Endothelial cell of umbilical vein (primary cell): ENCODE data around the gene EPS8L1. TPM values are rescaled to one million over a fixed set of nuclear protein-coding genes. Genes with fewer than 3 reads are reported as not detected.
A peak's percentile ranks its signal among the peaks of the same experiment; 100 is the strongest.

ENCODE experiments used
- BruUV-seq: library from RNA; stranded (reverse); fragments of 400-500 nt; replicated peaks from 2 replicates; lab custom pipeline; 2021; lab: Mats Ljungman, UMichigan
- CTCF ChIA-PET: fragments of 300-600, 350-600 bp; sonication (Branson Sonifier 250); formaldehyde crosslinking; loops from one replicate; lab custom pipeline; 2021; ENCODE audit warnings: antibody characterized with exemption, inconsistent platforms; lab: Charles Lee
- POLR2A ChIA-PET: fragments of 300-600, 350-600 bp; sonication (Branson Sonifier 250); formaldehyde crosslinking; loops from one replicate; lab custom pipeline; 2021; ENCODE audit warnings: antibody characterized with exemption, inconsistent platforms; lab: Charles Lee
- DNase-seq: peaks from one replicate; pipeline ENCODE4 v3.0.0-alpha.2; 2011; ENCODE audit warnings: low read depth, low spot score
- FAIRE-seq: peaks from 2 replicates; lab custom pipeline; 2011; peaks lifted over from hg19 to GRCh38; lab: Jason Lieb, UNC
- H2AFZ ChIP-seq: 2 replicates; pipeline ENCODE4 v1.6.0; 2012; ENCODE audit warnings: low read depth, low read length, control low read depth, inconsistent platforms
- H3K27ac ChIP-seq: 2 replicates; pipeline ENCODE4 v1.5.1; 2011; ENCODE audit warnings: low read depth, mild to moderate bottlenecking, control low read depth, low read length, moderate library complexity; ENCODE audit not compliant: insufficient read depth
- H3K27me3 ChIP-seq, 2 experiments: 2 replicates each; pipeline versions ENCODE4 v1.6.0 to v1.6.1; 2011; ENCODE audit warnings: low read length in 2 of 2, mixed read lengths in 1 of 2; ENCODE audit not compliant: control insufficient read depth in 2 of 2, insufficient read depth in 2 of 2
- H3K36me3 ChIP-seq, 2 experiments: 2 replicates in 1 of 2; 3 replicates in 1 of 2; pipeline ENCODE4 v1.5.1; 2011; ENCODE audit warnings: low read length in 2 of 2, mild to moderate bottlenecking in 1 of 2, moderate library complexity in 1 of 2; ENCODE audit not compliant: control insufficient read depth in 2 of 2, insufficient read depth in 2 of 2; ENCODE audit errors: extremely low read depth in 1 of 2
- H3K4me1 ChIP-seq: 3 replicates; pipeline ENCODE4 v1.5.1; 2011; ENCODE audit warnings: mild to moderate bottlenecking, low read length; ENCODE audit not compliant: control insufficient read depth, insufficient read depth; ENCODE audit errors: extremely low read depth
- H3K4me2 ChIP-seq: 2 replicates; pipeline ENCODE4 v1.6.1; 2011; ENCODE audit warnings: low read length, control low read depth, mixed read lengths; ENCODE audit not compliant: insufficient read depth
- H3K4me3 ChIP-seq, 3 experiments: fragments of 200-600 bp in 1 of 3; sonication (generic), shearing (Covaris generic) in 1 of 3; replicated peaks in 1 of 3; 2 replicates each; pipeline ENCODE4 v1.5.1; 2011 to 2016; ENCODE audit warnings: control low read depth in 3 of 3, low read length in 3 of 3, mild to moderate bottlenecking in 2 of 3, inconsistent platforms in 1 of 3, low read depth in 1 of 3, moderate library complexity in 1 of 3; ENCODE audit not compliant: insufficient read depth in 1 of 3
- H3K79me2 ChIP-seq: 2 replicates; pipeline ENCODE4 v1.6.0; 2012; ENCODE audit warnings: low read length, inconsistent platforms; ENCODE audit not compliant: control insufficient read depth, insufficient read depth
- H3K9ac ChIP-seq: replicated peaks from 2 replicates; pipeline ENCODE3; 2011; ENCODE audit warnings: low read length, control low read depth; ENCODE audit not compliant: insufficient read depth; ENCODE audit errors: extremely low read depth
- H3K9me1 ChIP-seq: replicated peaks from 3 replicates; pipeline ENCODE4 v1.6.0; 2011; ENCODE audit warnings: mild to moderate bottlenecking, low read length; ENCODE audit not compliant: control insufficient read depth, insufficient read depth; ENCODE audit errors: extremely low read depth
- H3K9me3 ChIP-seq: replicated peaks from 2 replicates; pipeline ENCODE4 v1.5.1; 2012; ENCODE audit warnings: low read length, inconsistent platforms; ENCODE audit not compliant: control insufficient read depth, insufficient read depth
- H4K20me1 ChIP-seq: replicated peaks from 2 replicates; pipeline ENCODE3; 2011; ENCODE audit warnings: mild to moderate bottlenecking, low read length; ENCODE audit not compliant: control insufficient read depth, insufficient read depth; ENCODE audit errors: extremely low read depth
- CTCF ChIP-seq, 2 donors: IDR thresholded peaks; 1 replicate in 1 of 2; 2 replicates in 1 of 2; pipeline ENCODE4 v1.5.1; 2011; ENCODE audit warnings: low read length in 2 of 2, mild to moderate bottlenecking in 2 of 2, moderate library complexity in 2 of 2, control low read depth in 1 of 2, inconsistent platforms in 1 of 2, low read depth in 1 of 2; ENCODE audit not compliant: insufficient read depth in 1 of 2; ENCODE audit errors: extremely low read depth in 1 of 2
- MAX ChIP-seq: IDR thresholded peaks from 2 replicates; pipeline ENCODE4 v1.6.1; 2011; ENCODE audit not compliant: insufficient read depth, insufficient read length
- MYC ChIP-seq: IDR thresholded peaks from one replicate; pipeline ENCODE4 v1.6.1; 2011; ENCODE audit warnings: mild to moderate bottlenecking, low read depth, low read length
- POLR2A ChIP-seq: IDR thresholded peaks from 2 replicates; pipeline ENCODE4 v1.6.1; 2012; ENCODE audit warnings: low read depth, mild to moderate bottlenecking, control low read depth, low read length
- dilution Hi-C: fragments of 300-500 bp; cut with MboI; formaldehyde crosslinking; loops from one replicate; pipeline ENCODE4 v1.15.0; 2019; ENCODE audit warnings: low sequenced_read_pairs; ENCODE audit not compliant: extremely low pct_ligation_motif_present
- intact Hi-C: fragments of 100-400 bp; cut with micrococcal nuclease; formaldehyde crosslinking; loops from one replicate; pipeline ENCODE4 v1.10.0; 2022
- polyA plus RNA-seq, 4 experiments: library from polyadenylated mRNA; depleted of rRNA in 3 of 4; stranded (reverse) in 3 of 4; unstranded in 1 of 4; fragments of >200 nt; gene quantifications; 2 replicates each; pipeline versions ENCODE4 v1.2.1 to v1.2.3, GENCODE V29; 2011 to 2012; ENCODE audit warnings: missing spikeins in 1 of 4
- total RNA-seq: library from RNA; stranded (reverse); gene quantifications from 2 replicates; pipeline ENCODE4 v1.2.3, GENCODE V29; 2021

Gene EPS8L1
- total and polyA plus RNA-seq, 2 donors (not counting 3 experiments of a cell fraction or from before 2014, with no cell fraction given), result 15.9 to 28.9 TPM

GRCh38 chr19:55090564-55090963, 14.9 kb downstream of the EPS8L1 start:
- H3K79me2 ChIP-seq, result peaks cover 5% of the 10 kb centered on the region
- POLR2A ChIA-PET, result no interaction called here
- H3K9me3 ChIP-seq, result no peaks in the 10 kb centered on the region
- FAIRE-seq (no peak), DNase-seq (no peak)
- TF ChIP-seq CTCF (IDR thresholded peaks at IDR 0.05; ENCODE audit: extremely low read depth in 1 of 2, insufficient read depth in 1 of 2, low read depth in 1 of 2, low read length in 2 of 2) (no peak), POLR2A (no peak), MAX (no peak)
- H3K4me3 ChIP-seq, result no peak overlapping the region
- intact Hi-C loops, result no loop called here
- peaks cover 18% of the 10 kb centered on the region for H3K4me1 ChIP-seq
- H3K9me1 ChIP-seq, result no peaks in the 10 kb centered on the region
- no TSS peak for BruUV-seq
- dilution Hi-C loops, result no loop called here
- no peak overlapping the region for H3K4me2 ChIP-seq
- H4K20me1 ChIP-seq, result no peaks in the 10 kb centered on the region
- CTCF ChIA-PET, result no interaction called here
- peaks cover 2 to 31% of the 10 kb centered on the region in 2 experiments for H3K36me3 ChIP-seq
- no peaks in the 10 kb centered on the region for H3K27me3 ChIP-seq
- H2AFZ ChIP-seq, result no peak overlapping the region
- no peak overlapping the region for H3K27ac ChIP-seq
- H3K9ac ChIP-seq, result no peak overlapping the region

GRCh38 chr19:55091126-55091910, 15.6 kb downstream of the EPS8L1 start:
- Histone ChIP-seq H2AFZ (no peak overlapping the region), H3K9ac (no peak overlapping the region), H3K79me2 (peaks cover 5% of the 10 kb centered on the region), H3K9me1 (no peaks in the 10 kb centered on the region), H4K20me1 (no peaks in the 10 kb centered on the region), H3K4me1 (peaks cover 14% of the 10 kb centered on the region), H3K27ac (no peak overlapping the region), H3K36me3 (peaks cover 2 to 33% of the 10 kb centered on the region in 2 experiments), H3K4me2 (no peak overlapping the region), H3K27me3 (no peaks in the 10 kb centered on the region), H3K4me3 (no peak overlapping the region), H3K9me3 (no peaks in the 10 kb centered on the region)
- intact Hi-C loops (no loop called here), dilution Hi-C loops (no loop called here)
- BruUV-seq, result TSS peak; percentile 73
- FAIRE-seq, result no peak
- DNase-seq, result no peak
- ChIA-PET CTCF (no interaction called here), POLR2A (interaction anchor here (0.7 kb wide), 1 partner anchor 317 kb away, joined by 5 read pairs; no protein-coding TSS in a partner anchor)
- TF ChIP-seq CTCF (IDR thresholded peaks at IDR 0.05; ENCODE audit: extremely low read depth in 1 of 2, insufficient read depth in 1 of 2, low read depth in 1 of 2, low read length in 2 of 2) (no peak), MYC (no peak)
